Kidney tubule cell (primary cell): Measurements from ENCODE around the gene PRSS27.
"Not testable (repeated sequence)": the region's sequence is repeated elsewhere in the genome, so short reads cannot be mapped to it uniquely, and the experiment has no call there.

Experiments used
- DNase-seq: peaks from one replicate; pipeline ENCODE4 v3.0.0-alpha.2; 2018; ENCODE audit warnings: low spot score

The PRSS27 gene

GRCh38 chr16:2724816-2725348, 4.9 kb upstream of the PRSS27 start:
- DNase-seq = no peak

GRCh38 chr16:2724088-2724676, 4.2 kb upstream of the PRSS27 start:
- no peak for DNase-seq

GRCh38 chr16:2721634-2722173, 1.7 kb upstream of the PRSS27 start:
- DNase-seq = not testable (repeated sequence)

GRCh38 chr16:2720719-2721633, 952 bp upstream of the PRSS27 start:
- peak; percentile 86 for DNase-seq

- peak; percentile 59 for DNase-seq
These were observed 528 bp downstream of the PRSS27 start for GRCh38 chr16:2719328-2720063.

GRCh38 chr16:2717383-2718263, 2.4 kb downstream of the PRSS27 start:
- no peak for DNase-seq

- no peak for DNase-seq
These were observed 3.1 kb downstream of the PRSS27 start for GRCh38 chr16:2716948-2717347.

- DNase-seq = no peak
These were observed 3.8 kb downstream of the PRSS27 start for GRCh38 chr16:2715966-2716885.

- DNase-seq = peak; percentile 47
These were observed 4.5 kb downstream of the PRSS27 start for GRCh38 chr16:2715519-2715918.

GRCh38 chr16:2715064-2715463, 5.0 kb downstream of the PRSS27 start:
- DNase-seq = no peak

- no peak for DNase-seq
These were observed 5.8 kb downstream of the PRSS27 start for GRCh38 chr16:2713985-2714774.

- no peak for DNase-seq
These were observed 6.5 kb downstream of the PRSS27 start for GRCh38 chr16:2713523-2713922.

- DNase-seq = no peak
These were observed 7.5 kb downstream of the PRSS27 start for GRCh38 chr16:2712546-2712945.

- DNase-seq = no peak
These were observed 8.0 kb downstream of the PRSS27 start for GRCh38 chr16:2712063-2712441.

- no peak for DNase-seq
These were observed 8.5 kb downstream of the PRSS27 start for GRCh38 chr16:2711370-2712062.

- DNase-seq = no peak
These were observed 9.3 kb downstream of the PRSS27 start for GRCh38 chr16:2710711-2711231.

- no peak for DNase-seq
These were observed 9.9 kb downstream of the PRSS27 start for GRCh38 chr16:2710021-2710710.

- no peak for DNase-seq
These were observed 10.4 kb downstream of the PRSS27 start for GRCh38 chr16:2709588-2709984.
